Natural killer cell (primary cell): ENCODE measurements around the gene NES. TPM values are rescaled to one million over a fixed set of nuclear protein-coding genes. Genes with fewer than 3 reads are reported as not detected.

Source experiments
- ATAC-seq, 3 donors: fragments of 150-1000 bp in 2 of 3; fragments of 200-7000 bp in 1 of 3; cut with Tn5 transposase; 1 replicate in 1 of 3; 2 replicates in 2 of 3; pipeline ENCODE4 v1.10.0; 2021; ENCODE audit warnings: mild to moderate bottlenecking in 2 of 3, moderate library complexity in 2 of 3
- DNase-seq, 2 donors: peaks; one replicate each; pipeline versions ENCODE4 v3.0.0 to v3.0.0-alpha.2; 2013 to 2021; ENCODE audit warnings: mixed read lengths in 1 of 2
- H3K27ac ChIP-seq: one replicate; pipeline ENCODE4 v1.5.1; 2013; ENCODE audit warnings: mild to moderate bottlenecking, low read length
- H3K27me3 ChIP-seq: one replicate; pipeline ENCODE4 v1.6.1; 2013; ENCODE audit warnings: low read length; ENCODE audit not compliant: control insufficient read depth, insufficient read depth
- H3K36me3 ChIP-seq: one replicate; pipeline ENCODE4 v1.6.1; 2013; ENCODE audit warnings: low read length; ENCODE audit not compliant: control insufficient read depth, insufficient read depth
- H3K4me1 ChIP-seq: one replicate; pipeline ENCODE4 v1.6.1; 2013; ENCODE audit warnings: low read length; ENCODE audit not compliant: control insufficient read depth, insufficient read depth
- H3K4me3 ChIP-seq: one replicate; pipeline ENCODE4 v1.5.1; 2013; ENCODE audit warnings: low read length
- H3K9me3 ChIP-seq: one replicate; pipeline ENCODE4 v1.6.1; 2013; ENCODE audit warnings: low read length; ENCODE audit not compliant: control insufficient read depth, insufficient read depth
- H3K27ac Mint-ChIP-seq, 2 donors: one replicate each; pipeline ENCODE4 v1.8.0; 2022; ENCODE audit warnings: mild to moderate bottlenecking in 2 of 2, mixed read lengths in 2 of 2, moderate library complexity in 1 of 2
- H3K27me3 Mint-ChIP-seq, 2 donors: one replicate each; pipeline ENCODE4 v1.8.0; 2022; ENCODE audit warnings: low read depth in 2 of 2, mixed read lengths in 2 of 2
- H3K36me3 Mint-ChIP-seq: one replicate; pipeline ENCODE4 v1.8.0; 2022; ENCODE audit warnings: mixed read lengths
- H3K4me1 Mint-ChIP-seq, 2 donors: one replicate each; pipeline ENCODE4 v1.8.0; 2022; ENCODE audit warnings: mixed read lengths in 2 of 2
- H3K4me3 Mint-ChIP-seq: one replicate; pipeline ENCODE4 v1.8.0; 2022; ENCODE audit warnings: mild to moderate bottlenecking, moderate library complexity, mixed read lengths
- H3K9me3 Mint-ChIP-seq, 2 donors: one replicate each; pipeline ENCODE4 v1.8.0; 2022; ENCODE audit warnings: mixed read lengths in 2 of 2
- WGBS: methylation state at CpG from one replicate; pipeline ENCODE4 v1.1.7; 2013; ENCODE audit warnings: missing lambda C conversion rate; ENCODE audit not compliant: insufficient coverage; 5-methylcytosine and 5-hydroxymethylcytosine counted together
- intact Hi-C: fragments of 100-400 bp; cut with micrococcal nuclease; formaldehyde crosslinking; loops from one replicate; pipeline ENCODE4 v1.14.2; 2022
- total RNA-seq, 4 donors: library from RNA; stranded (reverse); fragments of 120-200 nt in 1 of 4; gene quantifications; one replicate each; pipeline versions ENCODE4 v1.2.3 to v1.2.4, GENCODE V29; 2013 to 2022
- TF ChIP-seq, protein P1 (sequence below): fragments of 200-600 bp; IDR thresholded peaks from one replicate; pipeline ENCODE4 v1.8.0; 2022; ENCODE audit warnings: antibody characterized with exemption

Gene NES
- total RNA-seq, 3 donors from 2014 or later (not counting 1 experiment from before 2014, with no cell fraction given), result not detected

DNA sequence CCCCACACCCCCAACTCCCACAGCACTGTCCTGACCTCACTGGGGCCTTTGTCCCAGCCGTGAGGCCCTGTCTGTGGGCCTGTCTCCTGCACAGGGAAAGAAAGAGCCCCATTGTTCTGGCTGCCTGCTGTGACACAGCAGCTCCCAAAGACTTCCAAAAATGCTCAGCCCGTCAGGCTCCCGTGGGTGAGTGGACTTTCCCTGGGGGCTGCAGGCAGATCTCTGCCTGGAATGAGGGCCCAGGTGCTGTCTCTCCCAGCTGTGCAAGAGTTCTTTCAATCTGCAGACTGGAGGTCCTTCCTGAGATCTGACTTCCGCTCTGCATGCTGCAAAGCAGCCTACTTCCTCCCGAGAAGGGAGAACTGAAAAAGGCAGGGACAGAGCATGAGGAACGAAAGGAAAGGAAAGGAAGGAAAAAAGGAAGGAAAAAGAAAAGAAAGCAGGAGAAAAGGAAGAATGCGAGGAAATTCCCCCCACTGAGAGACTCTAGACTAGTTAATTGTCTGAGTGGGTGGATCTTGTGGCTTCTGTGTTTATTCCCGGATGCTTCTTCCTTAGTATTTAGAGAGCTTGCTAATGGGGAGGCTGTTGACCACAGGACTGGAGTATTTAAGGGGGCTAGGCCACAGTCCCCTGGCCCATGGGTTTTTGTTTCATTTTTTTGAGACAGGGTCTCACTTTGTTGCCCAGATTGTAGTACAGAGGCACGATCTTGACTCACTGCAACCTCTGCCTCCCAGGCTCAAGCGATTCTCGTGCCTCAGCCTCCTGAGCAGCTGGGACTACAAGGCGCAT lies 15.0 kb downstream of the NES start:
- Mint-ChIP-seq H3K4me3 (no peak overlapping the region), H3K27me3 (peaks cover 0 to 5% of the 10 kb centered on the region in 2 donors)
- 68% methylated on average over 12 of the region's 12 CpGs for WGBS

DNA sequence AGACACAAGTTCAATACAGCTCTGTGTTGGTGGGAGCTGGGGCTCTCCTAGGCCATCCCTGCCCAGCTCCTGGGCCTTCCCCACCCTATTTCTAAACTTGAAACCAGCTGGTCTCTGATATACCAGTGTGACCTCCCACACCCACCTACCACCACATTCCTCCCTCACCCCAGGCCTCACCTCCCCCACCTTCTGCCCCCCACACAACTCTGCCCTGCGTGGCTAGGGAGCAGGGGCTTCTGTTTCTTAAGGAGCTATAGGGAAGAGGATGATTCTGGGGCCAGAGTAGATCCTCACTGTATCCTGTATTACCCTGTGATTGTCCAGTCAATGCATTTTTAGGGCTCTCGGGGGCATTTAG lies 16.5 kb downstream of the NES start:
- no peak for DNase-seq
- Mint-ChIP-seq H3K27ac (peak overlapping the region; percentile 83 to 85), H3K9me3 (no peaks in the 10 kb centered on the region), H3K27me3 (peaks cover 10 to 17% of the 10 kb centered on the region in 2 donors), H3K4me3 (peak overlapping the region; percentile 56), H3K36me3 (no peaks in the 10 kb centered on the region), H3K4me1 (peaks cover 50 to 58% of the 10 kb centered on the region in 2 donors)
- TF ChIP-seq, protein P1, sequence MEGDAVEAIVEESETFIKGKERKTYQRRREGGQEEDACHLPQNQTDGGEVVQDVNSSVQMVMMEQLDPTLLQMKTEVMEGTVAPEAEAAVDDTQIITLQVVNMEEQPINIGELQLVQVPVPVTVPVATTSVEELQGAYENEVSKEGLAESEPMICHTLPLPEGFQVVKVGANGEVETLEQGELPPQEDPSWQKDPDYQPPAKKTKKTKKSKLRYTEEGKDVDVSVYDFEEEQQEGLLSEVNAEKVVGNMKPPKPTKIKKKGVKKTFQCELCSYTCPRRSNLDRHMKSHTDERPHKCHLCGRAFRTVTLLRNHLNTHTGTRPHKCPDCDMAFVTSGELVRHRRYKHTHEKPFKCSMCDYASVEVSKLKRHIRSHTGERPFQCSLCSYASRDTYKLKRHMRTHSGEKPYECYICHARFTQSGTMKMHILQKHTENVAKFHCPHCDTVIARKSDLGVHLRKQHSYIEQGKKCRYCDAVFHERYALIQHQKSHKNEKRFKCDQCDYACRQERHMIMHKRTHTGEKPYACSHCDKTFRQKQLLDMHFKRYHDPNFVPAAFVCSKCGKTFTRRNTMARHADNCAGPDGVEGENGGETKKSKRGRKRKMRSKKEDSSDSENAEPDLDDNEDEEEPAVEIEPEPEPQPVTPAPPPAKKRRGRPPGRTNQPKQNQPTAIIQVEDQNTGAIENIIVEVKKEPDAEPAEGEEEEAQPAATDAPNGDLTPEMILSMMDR, result no peak
- Histone ChIP-seq H3K36me3 (no peaks in the 10 kb centered on the region), H3K27ac (peak overlapping the region; percentile 40), H3K4me3 (no peak overlapping the region), H3K27me3 (peaks cover 17% of the 10 kb centered on the region), H3K9me3 (no peaks in the 10 kb centered on the region), H3K4me1 (peaks cover 78% of the 10 kb centered on the region)
- ATAC-seq, result peak in 2 of 3 donors; percentile 4 to 9
- WGBS, result 57% methylated on average over 2 of the region's 2 CpGs
- intact Hi-C loops, result loop anchor here (1.0 kb wide), 1 partner anchor 156 kb away; the partner anchor contains the start of gene SH2D2A

More for the DNA sequence above, 15.0 kb downstream of the NES start:
- Histone ChIP-seq H3K36me3 (no peaks in the 10 kb centered on the region), H3K9me3 (no peaks in the 10 kb centered on the region), H3K27me3 (peaks cover 2% of the 10 kb centered on the region), H3K27ac (no peak overlapping the region), H3K4me3 (no peak overlapping the region), H3K4me1 (peaks cover 71% of the 10 kb centered on the region)
- Mint-ChIP-seq H3K36me3 (no peaks in the 10 kb centered on the region), H3K4me1 (peaks cover 40 to 50% of the 10 kb centered on the region in 2 donors), H3K27ac (peak overlapping the region in 1 of 2 donors; percentile 83), H3K9me3 (no peaks in the 10 kb centered on the region)
- DNase-seq (no peak), ATAC-seq (no peak)
- intact Hi-C loops, result no loop called here
- TF ChIP-seq, protein P1, result no peak

DNA sequence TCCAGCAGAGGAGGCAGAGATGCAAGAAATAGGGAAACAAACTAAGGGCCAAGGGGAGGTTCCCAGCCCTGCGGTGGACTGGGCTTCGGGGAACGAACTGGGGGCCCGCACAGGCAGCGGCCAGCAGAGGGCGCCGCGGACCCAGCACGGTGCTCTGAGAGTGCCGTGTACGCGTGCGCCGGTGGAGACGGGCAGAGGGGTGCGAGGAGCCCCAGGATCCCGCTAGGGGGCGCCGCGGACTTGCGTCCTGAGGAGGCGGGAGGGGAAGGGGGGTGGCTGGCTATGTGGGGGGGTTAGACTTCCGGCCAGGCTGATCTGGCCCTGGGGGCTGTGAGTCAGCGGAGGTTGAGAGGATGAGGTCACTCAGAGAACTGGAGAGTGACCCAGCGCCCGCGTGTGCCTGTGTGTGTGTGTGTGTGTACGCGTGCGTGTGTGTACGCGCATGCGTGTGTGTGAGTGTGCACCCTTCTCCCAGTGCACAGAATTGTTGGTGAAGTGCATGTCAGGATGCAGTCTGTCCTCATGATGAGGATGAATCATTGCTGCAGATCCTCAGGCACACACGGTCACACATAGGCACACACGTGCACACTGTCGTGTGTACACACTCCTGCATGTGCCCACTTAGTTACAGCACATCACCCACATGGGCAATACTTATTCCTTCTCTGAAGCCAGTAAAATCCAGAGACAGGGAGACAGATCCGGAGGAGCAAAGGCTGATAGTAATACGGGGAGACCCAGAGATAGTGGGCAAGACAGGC lies 17.0 kb downstream of the NES start:
- DNase-seq (peak; percentile 95 to 96), ATAC-seq (peak; percentile 79 to 97 (median 88))
- Histone ChIP-seq H3K9me3 (no peaks in the 10 kb centered on the region), H3K27ac (peak overlapping the region; percentile 40), H3K4me3 (no peak overlapping the region), H3K27me3 (peaks cover 22% of the 10 kb centered on the region), H3K36me3 (no peaks in the 10 kb centered on the region), H3K4me1 (peaks cover 72% of the 10 kb centered on the region)
- H3K9me3 Mint-ChIP-seq, result no peaks in the 10 kb centered on the region
- 22% methylated on average over 38 of the region's 38 CpGs for WGBS
- H3K4me3 Mint-ChIP-seq, result peak overlapping the region; percentile 68
- TF ChIP-seq, protein P1, result peak; percentile 96
- peaks cover 50 to 61% of the 10 kb centered on the region in 2 donors for H3K4me1 Mint-ChIP-seq
- peaks cover 16 to 23% of the 10 kb centered on the region in 2 donors for H3K27me3 Mint-ChIP-seq
- H3K36me3 Mint-ChIP-seq, result no peaks in the 10 kb centered on the region
- intact Hi-C loops, result loop anchor here (1.0 kb wide), 1 partner anchor 156 kb away; the partner anchor contains the start of gene SH2D2A
- peak overlapping the region; percentile 83 to 85 for H3K27ac Mint-ChIP-seq
